Pancreas (tissue), 10 donors: ENCODE measurements around the gene HSD17B12. TPM values are rescaled to one million over a fixed set of nuclear protein-coding genes. Genes with fewer than 3 reads are reported as not detected.

Experiments
- ATAC-seq, 4 donors: fragments of 200-7000 bp; cut with Tn5 transposase; one replicate each; pipeline versions ENCODE4 v1.8.0 to v1.9.1; 2020; ENCODE audit warnings: mild to moderate bottlenecking in 4 of 4, moderate library complexity in 4 of 4
- DNase-seq, 6 donors: peaks; one replicate each; pipeline ENCODE4 v3.0.0-alpha.2; 2020
- FAIRE-seq: peaks from 2 replicates; lab custom pipeline; 2012; peaks lifted over from hg19 to GRCh38; lab: Jason Lieb, UNC
- H3K27ac ChIP-seq, 4 donors: fragments of 200-600 bp; sonication (generic); 1 replicate in 3 of 4; 2 replicates in 1 of 4; pipeline versions ENCODE4 v1.5.0 to v1.8.0; 2020
- H3K27me3 ChIP-seq, 4 donors: fragments of 200-600 bp; one replicate each; pipeline ENCODE4 v1.8.0; 2021
- H3K36me3 ChIP-seq, 3 donors: fragments of 200-600 bp; sonication (generic) in 1 of 3; one replicate each; pipeline versions ENCODE4 v1.5.0 to v1.8.0; 2020 to 2021
- H3K4me1 ChIP-seq, 3 donors: fragments of 200-600 bp; one replicate each; pipeline ENCODE4 v1.8.0; 2021
- H3K4me3 ChIP-seq, 4 donors: fragments of 200-600 bp; sonication (generic) in 2 of 4; one replicate each; pipeline versions ENCODE4 v1.5.0 to v1.8.0; 2020 to 2021
- H3K9me3 ChIP-seq, 4 donors: fragments of 200-600 bp; one replicate each; pipeline ENCODE4 v1.8.0; 2021
- WGBS, 2 donors: extraction: QIAGEN DNeasy Blood & Tissue Kit; methylation state at CpG; one replicate each; pipeline ENCODE4 v1.1.7; 2013; 5-methylcytosine and 5-hydroxymethylcytosine counted together
- intact Hi-C, 3 donors: fragments of 100-400 bp; cut with DNase I; formaldehyde crosslinking; loops; one replicate each; pipeline versions ENCODE4 v1.11.1 to v1.14.2; 2022
- polyA plus RNA-seq, 2 donors: library from polyadenylated mRNA; stranded (reverse); fragments of 200-250 nt; gene quantifications; one replicate each; pipeline ENCODE4 v1.2.3, GENCODE V29; 2013
- total RNA-seq, 6 donors: library from RNA; stranded (reverse); fragmentation: NEBNext Ultra II Directional in 4 of 6; extraction: Animal tissue kit (Norgen Biotek cat#: 25700) in 4 of 6; gene quantifications; one replicate each; pipeline versions ENCODE4 v1.2.1 to v1.2.4, GENCODE V29; 2021 to 2023
- TF ChIP-seq, protein P1 (sequence below), 4 donors: fragments of 200-600 bp; sonication (generic) in 3 of 4; IDR thresholded peaks; one replicate each; pipeline versions ENCODE4 v1.5.0 to v1.8.0; 2021; ENCODE audit warnings: antibody characterized with exemption in 4 of 4
- donor health status: healthy with polysubstance abuse.
- donor health status: DM: no; HTN: no; CAD: no; lungs with moderate emphysema.
- donor health status: DM: no; HTN: no; CAD: no.
- donor health status: control.
- donor health status: control.
- donor health status: Bipolar disorder and iron deficiency.
- donor health status: DM: yes; HTN: yes; CAD: no.
- donor health status: DM: no; HTN: no; CAD: no.
- donor health status: DM: no; HTN: no; CAD: no.
- donor health status: DM: yes; HTN: yes; CAD: no.

The HSD17B12 gene
- total and polyA plus RNA-seq, 8 donors, result 21.0 to 51.9 (median 38.9) TPM

DNA sequence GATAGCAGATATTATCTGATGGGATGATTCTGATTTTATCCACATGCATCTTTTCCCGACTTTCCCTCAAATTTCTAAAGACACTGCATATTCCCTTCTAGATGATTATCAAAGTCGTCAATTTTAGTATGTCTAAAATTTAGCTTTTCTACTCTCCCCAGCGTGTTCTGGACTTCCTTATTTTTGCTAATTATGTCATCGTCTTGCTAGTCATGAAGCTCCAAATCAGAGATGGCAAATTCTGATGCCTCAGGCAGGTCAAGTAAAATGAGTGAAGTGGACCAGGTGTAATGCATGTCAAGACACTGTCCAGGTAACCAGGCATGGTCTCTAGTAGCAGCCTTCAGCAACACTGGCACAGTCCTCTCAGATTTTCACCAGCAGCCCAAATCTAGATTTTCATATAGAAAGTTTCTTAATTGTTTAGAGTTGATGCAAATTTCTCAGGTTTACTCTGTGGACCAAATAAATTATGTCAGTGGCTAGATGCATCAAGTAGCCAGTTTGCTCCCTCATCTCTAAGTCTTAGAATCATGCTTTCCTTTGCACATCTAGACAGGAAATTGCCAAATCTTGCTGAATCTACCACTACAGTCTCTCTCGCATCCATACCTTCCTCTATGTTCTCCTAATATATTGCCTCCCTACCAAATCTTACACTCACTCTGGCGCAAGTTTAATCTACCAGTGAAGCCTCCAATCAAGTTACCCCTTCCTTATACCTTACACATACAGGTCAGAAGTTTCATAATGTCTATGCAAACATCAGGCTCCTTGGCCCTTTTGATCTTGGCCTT lies 10.6 kb downstream of the HSD17B12 start:
- Histone ChIP-seq H3K9me3 (no peaks in the 10 kb centered on the region), H3K27me3 (no peaks in the 10 kb centered on the region), H3K4me3 (no peak overlapping the region), H3K27ac (no peak overlapping the region), H3K36me3 (no peaks in the 10 kb centered on the region), H3K4me1 (peaks cover 0 to 4% (median 2%) of the 10 kb centered on the region in 3 donors)
- WGBS, 2 donors, result 90 to 96% methylated on average over 6 of the region's 6 CpGs
- FAIRE-seq (no peak), DNase-seq (no peak), ATAC-seq (no peak)
- intact Hi-C loops, result no loop called here
- TF ChIP-seq, protein P1, sequence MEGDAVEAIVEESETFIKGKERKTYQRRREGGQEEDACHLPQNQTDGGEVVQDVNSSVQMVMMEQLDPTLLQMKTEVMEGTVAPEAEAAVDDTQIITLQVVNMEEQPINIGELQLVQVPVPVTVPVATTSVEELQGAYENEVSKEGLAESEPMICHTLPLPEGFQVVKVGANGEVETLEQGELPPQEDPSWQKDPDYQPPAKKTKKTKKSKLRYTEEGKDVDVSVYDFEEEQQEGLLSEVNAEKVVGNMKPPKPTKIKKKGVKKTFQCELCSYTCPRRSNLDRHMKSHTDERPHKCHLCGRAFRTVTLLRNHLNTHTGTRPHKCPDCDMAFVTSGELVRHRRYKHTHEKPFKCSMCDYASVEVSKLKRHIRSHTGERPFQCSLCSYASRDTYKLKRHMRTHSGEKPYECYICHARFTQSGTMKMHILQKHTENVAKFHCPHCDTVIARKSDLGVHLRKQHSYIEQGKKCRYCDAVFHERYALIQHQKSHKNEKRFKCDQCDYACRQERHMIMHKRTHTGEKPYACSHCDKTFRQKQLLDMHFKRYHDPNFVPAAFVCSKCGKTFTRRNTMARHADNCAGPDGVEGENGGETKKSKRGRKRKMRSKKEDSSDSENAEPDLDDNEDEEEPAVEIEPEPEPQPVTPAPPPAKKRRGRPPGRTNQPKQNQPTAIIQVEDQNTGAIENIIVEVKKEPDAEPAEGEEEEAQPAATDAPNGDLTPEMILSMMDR (IDR thresholded peaks at IDR 0.05), result no peak

DNA sequence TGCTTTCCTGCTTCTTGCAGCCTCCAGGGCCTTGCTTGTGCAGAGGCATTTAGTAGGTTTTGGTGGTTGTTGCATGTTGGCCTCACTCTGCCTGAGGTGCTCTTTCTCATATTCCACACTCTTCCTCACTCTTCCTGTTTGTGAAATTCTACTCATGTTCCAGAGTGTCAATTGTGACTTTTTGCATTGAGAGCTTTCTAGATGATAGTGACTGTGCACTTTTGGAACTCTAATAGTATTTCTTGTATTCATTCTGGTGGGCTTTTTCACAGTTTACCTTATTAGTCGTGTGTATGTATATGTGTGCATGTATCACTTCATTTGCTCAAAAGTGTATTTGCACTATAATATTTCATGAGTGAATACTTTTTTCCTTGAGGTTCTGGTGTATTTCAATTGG lies 11.3 kb downstream of the HSD17B12 start:
- TF ChIP-seq, protein P1 (IDR thresholded peaks at IDR 0.05), result no peak
- H3K27ac ChIP-seq, result no peak overlapping the region
- 83 to 95% methylated on average over 1 of the region's 1 CpG for whole genome bisulfite sequencing, 2 donors

GRCh38 chr11:43693069-43693468 lies 12.5 kb downstream of the HSD17B12 start:
- 95 to 97% methylated on average over 2 of the region's 2 CpGs for WGBS, 2 donors
- intact Hi-C loops, result no loop called here

More for the DNA sequence above, 11.3 kb downstream of the HSD17B12 start:
- intact Hi-C loops, result no loop called here
- peaks cover 0 to 4% (median 0%) of the 10 kb centered on the region in 3 donors for H3K4me1 ChIP-seq
- FAIRE-seq (no peak), DNase-seq (no peak), ATAC-seq (no peak)
- no peaks in the 10 kb centered on the region for H3K9me3 ChIP-seq
- H3K4me3 ChIP-seq, result no peak overlapping the region
- H3K36me3 ChIP-seq, result no peaks in the 10 kb centered on the region
- no peaks in the 10 kb centered on the region for H3K27me3 ChIP-seq

GRCh38 chr11:43693731-43694130 lies 13.2 kb downstream of the HSD17B12 start:
- Histone ChIP-seq H3K4me1 (peaks cover 0 to 1% (median 0%) of the 10 kb centered on the region in 3 donors), H3K27me3 (no peaks in the 10 kb centered on the region), H3K36me3 (no peaks in the 10 kb centered on the region), H3K27ac (no peak overlapping the region), H3K9me3 (no peaks in the 10 kb centered on the region), H3K4me3 (no peak overlapping the region)
- intact Hi-C loops, result no loop called here
- ATAC-seq (no peak), DNase-seq (no peak), FAIRE-seq (no peak)
- TF ChIP-seq, protein P1 (IDR thresholded peaks at IDR 0.05), result no peak
- 71 to 82% methylated on average over 3 of the region's 3 CpGs for WGBS, 2 donors

More at GRCh38 chr11:43693069-43693468, 12.5 kb downstream of the HSD17B12 start:
- FAIRE-seq (no peak), DNase-seq (no peak), ATAC-seq (no peak)
- TF ChIP-seq, protein P1 (IDR thresholded peaks at IDR 0.05), result no peak
- Histone ChIP-seq H3K9me3 (no peaks in the 10 kb centered on the region), H3K36me3 (no peaks in the 10 kb centered on the region), H3K27ac (no peak overlapping the region), H3K4me1 (peaks cover 0 to 4% (median 0%) of the 10 kb centered on the region in 3 donors), H3K4me3 (no peak overlapping the region), H3K27me3 (no peaks in the 10 kb centered on the region)

GRCh38 chr11:43694477-43694876 lies 13.9 kb downstream of the HSD17B12 start:
- TF ChIP-seq, protein P1 (IDR thresholded peaks at IDR 0.05), result no peak
- DNase-seq (no peak), ATAC-seq (no peak), FAIRE-seq (no peak)
- WGBS, 2 donors, result 93 to 97% methylated on average over 2 of the region's 2 CpGs
- intact Hi-C loops, result no loop called here
- Histone ChIP-seq H3K4me3 (no peak overlapping the region), H3K36me3 (no peaks in the 10 kb centered on the region), H3K27me3 (no peaks in the 10 kb centered on the region), H3K27ac (no peak overlapping the region), H3K4me1 (no peaks in the 10 kb centered on the region), H3K9me3 (no peaks in the 10 kb centered on the region)
